GM19468 (cell line): ENCODE data around the gene MXRA7.

Source experiments
- ATAC-seq: cut with Tn5 transposase; IDR thresholded peaks from one replicate; pipeline ENCODE4 v1.9.1; 2021; ENCODE audit warnings: mild to moderate bottlenecking, moderate library complexity, moderate number of reproducible peaks; ENCODE audit not compliant: unreplicated experiment; ENCODE audit errors: extremely low read depth

Gene MXRA7

DNA sequence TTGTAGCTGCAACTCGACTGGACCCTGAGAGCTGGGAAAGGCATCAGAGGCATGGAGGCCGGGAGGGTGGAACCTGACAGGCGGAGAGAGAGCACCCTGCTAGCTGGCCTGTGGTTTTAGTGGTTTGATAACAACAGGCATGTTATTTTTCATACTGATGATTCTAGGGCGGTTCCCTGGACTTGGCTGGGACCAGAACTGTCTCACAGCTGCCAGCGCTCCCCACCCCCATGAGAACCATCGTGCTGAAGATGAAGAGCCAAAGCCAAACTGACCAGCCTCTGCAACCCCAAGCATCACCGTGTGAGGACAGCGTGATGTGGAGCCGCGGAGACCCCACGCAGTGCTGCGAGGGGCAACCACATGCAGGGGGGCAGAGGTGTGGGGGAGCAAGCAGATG is 28.5 kb downstream of the MXRA7 start:
- ATAC-seq = no peak

DNA sequence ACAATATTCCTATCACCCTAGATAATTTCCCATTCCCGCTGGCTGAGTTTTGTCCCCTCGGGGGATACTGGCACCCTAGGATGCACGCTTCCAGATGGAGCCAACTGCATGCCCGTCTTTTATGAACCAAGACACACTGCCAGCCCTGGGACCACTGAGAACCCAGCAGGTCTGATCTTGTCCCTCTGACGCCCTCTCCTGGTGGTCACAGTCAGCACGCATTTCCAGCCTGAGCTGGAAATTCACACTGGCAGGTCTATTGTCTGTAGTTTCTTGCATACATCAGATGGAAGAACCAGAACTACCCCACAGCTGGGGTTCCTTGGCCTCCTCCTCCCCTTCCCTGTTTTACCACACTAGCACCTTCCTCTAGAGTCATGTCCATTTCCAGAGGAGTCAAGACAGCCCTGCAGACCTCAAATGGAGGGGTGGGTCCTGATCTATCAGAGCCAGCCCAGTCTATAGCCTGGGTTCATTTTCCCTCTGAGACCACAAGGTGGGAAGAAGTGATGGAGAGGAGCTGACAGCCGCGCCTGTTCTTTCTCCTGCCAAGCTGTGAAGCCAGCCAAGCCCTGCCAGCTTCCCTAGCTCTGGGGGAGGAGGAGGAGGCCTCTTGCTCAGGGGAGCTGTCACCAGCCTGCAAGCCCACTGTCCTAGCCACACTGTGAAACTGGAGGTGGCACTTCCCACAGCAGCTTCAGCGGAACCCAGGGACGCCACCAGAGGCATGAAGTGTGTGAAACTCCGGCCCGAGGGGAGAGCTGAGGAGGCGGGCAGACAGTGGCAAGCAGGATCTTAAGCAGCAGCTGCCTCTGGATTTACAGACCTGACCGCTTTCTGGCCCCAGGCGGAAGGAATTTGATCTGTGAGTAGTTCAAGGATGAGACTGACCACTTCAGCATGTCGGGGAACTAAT is 29.3 kb downstream of the MXRA7 start:
- ATAC-seq = no peak

DNA sequence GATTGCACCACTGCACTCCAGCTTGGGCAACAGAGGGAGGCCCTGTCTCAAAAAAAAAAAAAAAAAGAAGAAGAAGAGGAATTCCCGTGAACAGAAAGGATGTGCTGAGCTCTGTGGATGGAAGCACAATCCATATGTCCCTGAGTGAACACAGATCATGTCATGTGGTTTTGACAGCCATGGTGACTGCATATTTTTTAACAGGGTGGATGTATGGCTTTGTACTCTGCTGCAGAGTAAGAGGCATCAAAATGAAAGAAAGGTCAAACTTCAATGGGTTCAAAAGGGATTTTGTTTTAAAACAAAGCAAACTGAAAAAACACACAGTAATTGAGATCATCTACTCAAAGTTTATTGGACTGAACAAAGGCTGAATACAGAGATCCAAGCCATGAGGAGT is 31.5 kb downstream of the MXRA7 start:
- ATAC-seq = no peak

DNA sequence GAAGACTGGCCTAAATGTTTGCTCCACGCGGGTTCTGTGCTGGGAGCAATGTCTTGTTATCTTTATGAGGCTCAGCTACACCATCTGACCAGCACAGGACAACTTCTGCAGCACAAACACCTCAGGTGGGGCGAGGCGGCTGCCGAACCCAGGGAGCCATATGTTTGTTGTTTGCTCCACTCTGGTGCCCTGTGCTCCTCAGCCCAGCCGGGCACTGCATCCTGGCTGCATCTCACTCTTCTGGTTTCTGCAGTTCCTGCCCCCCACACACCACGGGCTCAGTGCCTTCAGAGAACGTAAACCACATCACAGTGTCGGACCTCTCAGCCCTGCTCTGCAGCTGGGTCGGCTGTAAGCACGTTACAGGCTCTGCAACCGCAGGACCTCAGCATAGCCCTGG is 32.4 kb downstream of the MXRA7 start:
- no peak for ATAC-seq

DNA sequence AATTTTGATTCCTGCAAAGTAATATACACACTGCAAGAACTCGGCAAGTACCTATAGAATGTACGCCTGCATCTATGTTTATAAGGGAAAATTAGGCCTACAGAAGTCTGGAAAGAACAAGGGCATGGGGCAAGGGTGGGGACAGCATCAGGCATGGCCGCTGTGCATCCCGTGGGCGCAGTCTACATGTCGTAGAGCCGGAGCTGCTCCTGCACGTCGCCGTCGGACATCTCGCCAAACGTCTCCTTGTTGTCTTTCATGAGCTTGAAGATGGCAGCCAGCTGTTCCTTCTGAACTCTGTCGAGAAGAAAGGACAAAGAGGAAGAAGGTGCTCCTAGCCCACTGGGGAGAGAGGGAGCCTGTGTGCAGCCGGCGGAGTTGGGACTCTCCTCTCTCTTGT is 33.4 kb downstream of the MXRA7 start:
- no peak for ATAC-seq

DNA sequence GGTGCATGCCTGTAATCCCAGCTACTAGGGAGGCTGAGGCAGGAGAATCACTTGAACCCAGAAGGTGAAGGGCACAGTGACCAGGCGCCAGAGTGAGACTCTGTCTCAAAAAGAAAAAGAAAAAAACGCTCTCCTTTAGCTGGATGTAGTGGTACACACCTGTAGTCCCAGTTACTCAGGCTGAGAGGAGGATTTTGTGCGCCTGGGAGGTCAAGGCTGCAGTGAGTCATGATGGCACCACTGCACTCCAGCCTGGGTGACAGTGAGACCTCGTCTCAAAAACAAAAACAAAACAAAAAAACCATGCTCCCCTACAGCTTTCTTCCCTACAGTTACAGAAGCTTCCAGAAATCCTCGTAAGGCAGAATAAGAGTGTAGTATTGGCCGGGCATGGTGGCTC is 34.1 kb downstream of the MXRA7 start:
- ATAC-seq = no peak

DNA sequence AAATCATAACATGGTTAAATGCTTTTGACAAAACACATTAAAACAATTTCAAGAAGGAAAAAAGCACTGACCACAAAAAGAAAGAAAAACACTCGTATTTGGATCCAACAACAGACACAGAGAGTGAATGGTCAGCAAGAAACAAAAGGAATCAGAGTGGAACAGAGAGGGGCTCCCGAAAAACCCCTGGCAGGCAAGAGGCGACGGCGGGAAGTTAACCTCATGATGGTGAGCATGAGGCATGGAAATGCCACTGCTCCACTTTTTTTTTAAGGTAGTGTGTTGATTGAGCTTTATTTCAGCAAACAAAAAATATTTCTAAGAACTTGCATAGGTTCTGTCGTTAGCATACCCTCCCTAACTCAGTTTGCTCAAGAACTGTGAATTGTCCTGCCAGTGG is 35.1 kb downstream of the MXRA7 start:
- ATAC-seq = no peak

DNA sequence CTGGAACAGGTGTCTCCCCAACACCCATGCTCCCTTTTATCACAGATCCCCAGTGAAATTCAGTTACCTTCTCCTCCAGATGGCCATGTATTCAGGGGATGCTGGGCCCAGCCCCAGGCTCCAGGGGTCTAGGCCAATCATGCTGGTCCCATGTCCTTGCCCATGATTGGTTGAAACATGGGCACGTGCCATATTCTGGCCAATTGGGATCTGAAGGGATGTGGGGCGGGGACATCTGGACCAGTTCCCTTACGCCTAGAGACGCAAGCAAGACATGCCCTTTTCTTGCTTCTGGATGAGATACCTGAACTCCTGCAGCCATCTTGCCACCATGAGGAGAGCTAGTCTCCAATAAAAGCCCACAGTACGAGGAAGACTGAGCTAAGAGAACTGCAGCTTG is 36.2 kb downstream of the MXRA7 start:
- no peak for ATAC-seq

DNA sequence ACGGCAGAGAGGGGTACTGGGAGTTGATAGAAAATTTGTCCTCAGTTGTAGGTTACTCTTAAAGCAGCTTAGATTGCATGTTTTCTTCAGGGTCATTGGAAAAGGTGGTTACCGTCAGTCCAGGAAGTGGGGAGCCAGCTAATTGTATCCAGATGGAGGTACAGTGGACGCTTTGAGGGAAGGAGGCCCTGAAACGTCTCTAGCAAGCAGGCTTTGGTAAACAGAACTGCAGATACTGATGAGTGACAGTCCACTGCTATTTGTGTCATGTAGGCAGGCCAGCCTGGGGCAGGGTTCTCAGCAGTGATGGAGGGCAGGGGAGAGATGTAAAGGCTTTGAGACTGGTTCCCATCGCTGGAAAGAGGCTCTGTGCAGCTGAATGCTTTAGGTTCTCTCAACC is 37.0 kb downstream of the MXRA7 start:
- no peak for ATAC-seq

DNA sequence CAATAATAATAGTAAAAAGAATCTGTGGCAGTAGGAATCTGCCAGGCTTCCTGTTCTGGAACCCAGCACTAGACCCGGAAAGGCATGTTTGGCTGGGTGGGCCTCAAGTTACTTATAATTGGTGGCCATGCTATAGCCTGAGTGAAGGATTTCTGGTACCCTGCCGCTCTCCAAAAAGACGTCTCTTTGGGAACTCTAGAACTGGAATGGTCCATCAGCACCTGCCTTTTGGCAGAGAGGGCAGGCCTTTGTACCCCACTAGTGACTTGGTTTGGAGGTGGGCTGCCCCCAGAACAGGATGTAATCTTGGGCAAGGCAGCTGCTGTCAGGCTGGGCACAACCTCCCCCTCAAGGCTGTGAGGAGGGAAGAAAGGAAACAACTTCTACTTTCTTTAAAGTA is 37.9 kb downstream of the MXRA7 start:
- no peak for ATAC-seq

DNA sequence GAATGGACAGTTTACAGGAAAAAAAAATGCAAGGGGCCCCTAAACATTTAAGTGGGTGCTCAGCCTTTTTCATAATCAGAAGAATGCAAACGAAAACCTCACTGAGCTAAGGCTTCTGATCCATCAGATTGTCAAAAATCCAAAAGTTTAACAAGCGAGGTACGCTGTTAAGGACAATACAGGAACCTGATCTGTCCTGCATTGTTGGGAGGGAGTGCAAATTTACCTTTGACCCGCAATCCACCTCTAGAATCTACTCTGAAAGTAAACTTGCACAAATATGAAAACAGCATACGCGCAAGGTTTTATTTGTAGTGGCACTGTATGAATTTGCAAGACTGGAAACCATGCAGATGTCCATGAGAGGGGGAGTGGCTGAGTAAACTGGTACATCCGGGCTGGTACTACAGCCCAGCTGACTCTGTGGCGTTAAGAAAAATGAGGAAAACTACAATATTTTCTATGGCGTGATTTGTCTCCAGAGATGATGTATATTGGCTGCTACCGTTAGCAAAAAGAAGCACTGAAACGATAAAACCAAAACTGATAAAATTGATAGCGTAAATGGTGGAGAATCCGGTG is 38.4 kb downstream of the MXRA7 start:
- ATAC-seq = no peak

DNA sequence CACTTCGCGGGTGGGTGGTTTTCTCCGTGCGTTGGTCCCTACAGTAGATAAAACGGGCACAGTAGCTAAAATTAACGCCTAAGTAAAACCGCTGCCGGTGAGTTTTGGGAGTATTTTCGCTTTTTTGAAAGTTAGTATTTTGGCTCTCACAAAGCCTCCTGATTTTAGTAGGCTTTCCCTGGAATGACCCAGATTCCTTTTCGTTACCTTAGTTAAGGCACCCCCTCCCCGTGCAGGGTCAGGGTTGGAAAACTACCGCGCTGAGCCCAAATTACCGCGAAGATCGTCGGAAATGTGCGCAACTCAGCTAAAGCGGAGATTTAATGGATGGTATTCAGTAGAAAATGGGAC is 38.9 kb downstream of the MXRA7 start:
- ATAC-seq = no peak

DNA sequence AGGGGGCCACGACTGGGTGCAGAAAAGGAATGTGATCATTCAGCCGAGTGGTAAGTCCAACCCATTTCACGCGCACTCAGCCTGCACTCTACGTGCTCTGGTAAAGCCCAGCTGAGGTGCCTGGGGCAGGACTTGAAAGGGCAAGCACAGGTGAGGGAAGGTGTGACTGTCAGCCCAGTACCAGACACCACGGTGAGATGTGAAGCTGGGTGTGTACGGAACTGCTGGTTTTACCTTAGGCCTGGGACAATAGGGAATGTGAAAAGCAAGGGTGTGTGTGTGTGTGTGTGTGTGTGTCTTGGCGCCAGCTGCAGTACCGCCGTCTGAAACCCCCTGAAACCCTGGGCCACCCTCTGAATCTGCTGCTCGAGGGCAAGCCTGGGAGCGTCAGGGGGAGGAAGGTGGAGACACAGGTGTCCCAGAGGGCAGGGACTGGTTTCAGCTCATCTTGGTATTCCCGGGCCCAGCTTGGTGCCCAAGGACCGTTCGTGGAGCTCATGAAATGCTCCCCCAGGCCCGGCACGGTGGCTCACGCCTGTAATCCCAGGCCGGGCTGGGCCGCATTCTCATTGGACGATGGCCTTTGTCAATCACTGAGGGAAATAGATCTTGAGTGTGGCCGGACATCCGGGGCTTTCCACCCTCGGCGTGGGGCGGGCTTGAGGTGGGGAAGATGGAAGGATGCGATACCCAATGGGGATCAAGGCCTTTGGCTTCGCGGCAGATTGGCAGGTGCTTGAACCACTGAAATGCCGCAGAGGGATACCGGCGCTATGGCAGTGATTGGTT is 39.4 kb downstream of the MXRA7 start:
- ATAC-seq = peak; percentile 94

DNA sequence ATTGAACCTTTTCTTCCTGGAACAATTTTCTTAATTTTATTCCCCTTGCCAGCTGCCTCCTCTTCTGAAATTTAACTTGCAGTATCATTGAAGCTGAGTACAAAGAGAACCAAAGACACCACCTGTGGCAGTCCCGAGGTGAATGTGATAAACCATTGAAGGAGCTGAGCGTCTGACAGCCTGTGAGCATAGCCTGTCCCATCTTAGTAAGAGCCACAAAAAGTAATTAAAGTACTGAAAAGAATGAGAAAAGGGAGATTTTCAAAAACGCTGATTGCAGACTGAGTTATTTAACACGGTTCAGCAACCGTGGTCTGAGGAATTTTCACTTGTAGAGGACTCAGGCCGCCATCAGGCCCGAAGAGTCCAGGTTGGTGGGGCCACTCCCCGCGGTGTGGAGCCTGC is 40.0 kb downstream of the MXRA7 start:
- no peak for ATAC-seq

DNA sequence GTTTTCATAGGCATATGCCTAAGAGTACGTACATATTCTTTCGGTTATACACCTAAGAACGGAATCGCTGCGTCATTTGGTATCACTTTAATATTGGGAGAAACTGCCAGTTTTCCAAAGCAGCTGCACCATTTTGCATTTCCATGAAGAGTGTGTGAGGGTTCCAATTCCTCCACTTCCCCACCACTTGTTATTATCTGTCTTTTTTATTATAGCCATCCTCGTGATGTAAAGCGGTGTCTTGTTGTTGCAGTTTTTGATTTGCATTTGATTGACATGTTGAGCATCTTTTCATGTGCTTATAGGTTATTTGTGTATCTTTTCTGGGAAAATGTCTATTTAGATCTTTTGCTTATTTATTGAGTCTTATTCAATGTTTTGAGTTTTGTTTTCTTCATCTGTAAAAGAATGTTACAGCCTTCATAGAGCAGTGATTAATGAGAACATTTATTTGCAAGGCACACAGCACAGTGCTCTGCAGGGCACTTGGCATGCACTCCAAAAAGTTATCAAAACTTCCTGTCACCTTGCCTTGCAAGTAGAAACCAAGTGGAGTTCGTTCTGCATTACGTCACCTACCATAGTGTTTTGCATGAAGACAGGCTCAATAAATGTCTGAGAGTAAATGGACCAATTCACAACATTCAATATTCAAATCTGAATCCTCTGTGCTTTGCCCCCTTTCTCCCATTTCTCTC is 40.6 kb downstream of the MXRA7 start:
- no peak for ATAC-seq

DNA sequence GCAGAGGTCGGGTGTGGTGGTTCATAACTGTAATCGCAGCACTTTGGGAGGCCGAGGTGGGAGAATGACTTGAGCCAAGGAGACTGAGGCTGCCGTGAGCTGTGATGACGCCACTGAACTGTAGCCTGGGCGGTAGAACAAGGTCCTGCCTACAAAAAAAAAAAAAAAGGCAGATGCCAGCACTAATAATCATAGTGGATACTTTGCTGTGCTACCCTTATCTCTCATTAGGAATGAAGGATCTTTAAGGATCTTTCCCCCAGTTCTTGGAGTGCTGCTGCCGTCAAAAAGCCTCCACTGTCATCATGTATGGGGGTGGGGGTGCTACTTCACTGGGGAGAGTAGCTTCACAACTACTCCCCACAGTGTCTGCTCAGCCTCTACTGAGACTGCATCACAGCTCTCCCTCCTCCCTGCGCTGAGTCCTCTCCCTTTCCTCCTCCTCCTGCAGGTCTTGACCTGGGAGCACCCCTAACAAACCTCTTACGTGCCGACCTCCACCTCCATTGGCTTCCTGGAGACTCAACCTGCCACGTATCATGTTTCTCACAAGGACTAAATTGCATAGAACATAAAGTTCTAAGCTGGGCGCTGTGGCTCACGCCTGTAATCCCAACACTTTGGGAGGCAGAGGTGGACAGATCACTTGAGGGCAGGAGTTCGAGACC is 42.8 kb downstream of the MXRA7 start:
- no peak for ATAC-seq

DNA sequence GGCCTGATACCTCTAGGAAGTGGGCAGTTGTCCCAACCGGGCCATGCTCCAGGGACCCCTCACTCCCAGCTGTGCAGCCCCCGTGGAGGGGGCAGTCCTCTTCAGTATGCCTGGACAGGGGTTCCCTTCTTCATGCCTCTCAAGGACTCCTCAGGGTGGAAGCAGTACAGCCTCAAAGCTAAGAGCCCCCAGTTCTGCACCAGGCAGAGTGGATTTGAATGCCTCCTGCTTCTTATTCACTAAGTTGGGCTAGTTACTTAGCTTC is 43.3 kb downstream of the MXRA7 start:
- no peak for ATAC-seq

DNA sequence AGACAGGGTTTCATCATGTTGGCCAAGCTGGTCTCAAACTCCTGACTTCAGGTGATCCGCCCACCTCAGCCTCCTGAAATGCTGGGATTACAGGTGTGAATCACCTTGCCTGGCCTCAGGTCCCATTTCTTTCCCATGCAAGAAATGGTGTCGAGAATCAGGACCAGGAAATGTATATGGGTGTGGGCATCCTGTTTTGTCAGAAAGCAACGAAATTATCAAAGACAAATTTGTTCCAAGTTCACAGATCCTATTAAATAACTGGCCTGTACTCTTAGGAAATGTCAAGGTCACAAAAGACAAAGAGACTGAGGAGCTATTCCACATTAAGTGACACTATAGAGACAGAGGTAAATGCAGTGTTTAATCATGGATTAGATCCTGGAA is 50.1 kb downstream of the MXRA7 start:
- ATAC-seq = no peak

DNA sequence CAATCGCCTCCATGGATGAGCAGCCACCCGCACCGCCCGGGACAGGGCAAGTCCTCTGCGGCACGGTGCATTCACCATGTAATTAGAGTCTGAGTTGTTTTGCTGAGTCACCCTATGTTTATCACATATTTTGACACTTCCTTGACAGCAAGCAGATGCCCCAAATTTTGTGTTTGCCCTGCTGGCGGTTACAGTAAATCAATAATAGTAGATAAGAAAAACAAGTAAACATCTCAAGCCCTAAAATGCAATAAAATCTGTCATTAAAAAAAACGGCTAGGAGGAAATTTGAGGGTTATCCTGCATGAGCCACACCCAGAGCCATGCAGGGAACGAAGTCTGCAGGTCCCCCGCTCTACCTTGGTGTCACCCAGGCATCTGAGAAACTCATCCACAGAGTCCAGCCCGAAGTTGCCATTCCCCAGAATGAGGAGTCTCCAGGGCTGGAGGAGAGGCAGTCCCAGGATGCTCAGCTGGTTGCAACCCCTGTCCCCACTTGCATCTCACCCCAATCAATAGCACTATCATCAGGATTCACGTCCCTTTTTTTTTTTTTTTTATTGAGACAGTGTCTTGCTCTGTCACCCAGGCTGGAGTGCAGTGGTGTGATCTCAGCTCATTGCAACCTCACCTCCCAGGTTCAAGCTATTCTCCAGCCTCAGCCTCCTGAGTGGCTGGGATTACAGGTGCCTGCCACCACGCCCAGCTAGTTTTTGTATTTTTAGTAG is 50.7 kb downstream of the MXRA7 start:
- no peak for ATAC-seq

DNA sequence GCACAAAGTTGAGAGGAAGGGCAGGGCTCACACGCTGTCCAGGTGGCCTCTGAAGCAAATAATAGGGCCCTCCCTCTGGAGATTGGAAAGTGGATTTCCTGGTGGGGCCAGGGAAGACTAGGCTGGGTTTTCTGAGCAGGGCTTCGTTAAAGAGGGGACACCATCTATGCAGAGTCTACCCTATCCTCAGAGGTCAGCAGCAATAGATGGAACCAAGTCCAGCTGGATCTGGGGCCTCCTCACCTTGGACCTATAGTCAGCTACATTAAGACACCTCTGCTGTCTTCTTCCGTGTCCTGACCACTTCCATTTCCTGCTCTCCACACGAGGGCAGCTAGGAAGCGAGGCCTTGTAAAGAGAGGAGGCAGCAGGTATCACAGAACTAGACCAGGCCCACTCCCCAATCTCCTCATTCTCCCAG is 52.5 kb downstream of the MXRA7 start:
- no peak for ATAC-seq
